Motor neuron (in vitro differentiated cells): ENCODE data around the gene ATP8A2. TPM values are rescaled to one million over a fixed set of nuclear protein-coding genes. Genes with fewer than 3 reads are reported as not detected.

Source experiments
- ATAC-seq, 8 experiments: fragments of 200-7000 bp; cut with Tn5 transposase; replicated peaks in 6 of 8; 2 replicates each; pipeline ENCODE4 v1.8.0; 2021; ENCODE audit warnings: mild to moderate bottlenecking in 8 of 8, moderate library complexity in 8 of 8
- H3K27ac ChIP-seq, 2 donors: fragments of 250-450 bp; sonication (Bioruptor Pico); 2 replicates each; pipeline ENCODE4 v1.9.0; 2021; ENCODE audit warnings: antibody characterized with exemption in 2 of 2, mild to moderate bottlenecking in 2 of 2, moderate library complexity in 1 of 2
- H3K4me1 ChIP-seq, 2 donors: fragments of 250-450 bp; sonication (Bioruptor Pico); replicated peaks in 1 of 2; 2 replicates each; pipeline ENCODE4 v1.6.1; 2021; ENCODE audit warnings: antibody characterized with exemption in 2 of 2, mild to moderate bottlenecking in 2 of 2, moderate library complexity in 1 of 2
- H3K4me3 ChIP-seq, 5 donors: fragments of 250-450 bp; sonication (Bioruptor Pico); 2 replicates each; pipeline ENCODE4 v1.9.0; 2021; ENCODE audit warnings: antibody characterized with exemption in 5 of 5, mild to moderate bottlenecking in 5 of 5, moderate library complexity in 4 of 5
- WGBS, 10 experiments: fragments of 450-650 bp; shearing (Covaris generic); methylation state at CpG; one replicate each; pipeline ENCODE4 v1.0.0; 2022; 5-methylcytosine and 5-hydroxymethylcytosine counted together
- in situ Hi-C, 9 experiments: fragments of 400-800 bp; cut with MboI; loops; one replicate each; pipeline ENCODE4 v1.15.0; 2021; ENCODE audit warnings: low sequenced_read_pairs in 9 of 9, low pct_unique_long_range_greater_than_20kb in 2 of 9; ENCODE audit not compliant: unreplicated experiment in 9 of 9
- total RNA-seq, 8 experiments: library from RNA; unstranded; fragments of 300-600 nt; gene quantifications; 2 replicates each; pipeline versions ENCODE4 v1.2.3 to v1.2.4, GENCODE V29; 2022

ATP8A2 gene
- total RNA-seq, 8 experiments from 2014 or later: 0.10 to 13.8 (median 6.7) TPM

- Histone ChIP-seq H3K4me3 (no peak overlapping the region), H3K27ac (no peak overlapping the region), H3K4me1 (peaks cover 36% of the 10 kb centered on the region in 2 donors)
- WGBS, 10 experiments: 17 to 83% (median 78%) methylated on average over 1 to 18 of the region's 22 CpGs; no CpG with 5 or more reads in 1 of the 10 experiments
- in situ Hi-C loops: no loop called here
- ATAC-seq: no peak
Observed at GRCh38 chr13:26019881-26020870, 648.4 kb downstream of the ATP8A2 start.

- WGBS, 10 experiments: 0 to 100% (median 75%) methylated on average over 1 to 5 of the region's 7 CpGs; no CpG with 5 or more reads in 2 of the 10 experiments
- no peak overlapping the region for H3K4me3 ChIP-seq
- H3K4me1 ChIP-seq: peaks cover 44% of the 10 kb centered on the region in 2 donors
- in situ Hi-C loops: no loop called here
- ATAC-seq: no peak
- no peak overlapping the region for H3K27ac ChIP-seq
Observed at GRCh38 chr13:26020891-26021290, 649.1 kb downstream of the ATP8A2 start.

GRCh38 chr13:26021516-26021915, 649.7 kb downstream of the ATP8A2 start:
- Histone ChIP-seq H3K4me3 (no peak overlapping the region), H3K4me1 (peaks cover 50% of the 10 kb centered on the region in 2 donors), H3K27ac (no peak overlapping the region)
- in situ Hi-C loops: no loop called here
- 58 to 100% (median 78%) methylated on average over 1 to 2 of the region's 2 CpGs; no CpG with 5 or more reads in 5 of the 10 experiments for WGBS, 10 experiments
- no peak for ATAC-seq

GRCh38 chr13:26021956-26022355, 650.2 kb downstream of the ATP8A2 start:
- no peak for ATAC-seq
- 40 to 90% (median 74%) methylated on average over 1 to 3 of the region's 3 CpGs; no CpG with 5 or more reads in 5 of the 10 experiments for WGBS, 10 experiments
- Histone ChIP-seq H3K27ac (no peak overlapping the region), H3K4me1 (peaks cover 51 to 54% of the 10 kb centered on the region in 2 donors), H3K4me3 (no peak overlapping the region)
- in situ Hi-C loops: no loop called here

- peak; percentile 79 to 91 (median 90) for ATAC-seq
- no peak overlapping the region for H3K4me3 ChIP-seq
- H3K4me1 ChIP-seq: peaks cover 51 to 56% of the 10 kb centered on the region in 2 donors
- in situ Hi-C loops: no loop called here
- H3K27ac ChIP-seq: peak overlapping the region; percentile 32 to 62
- 9 to 73% (median 29%) methylated on average over 2 to 7 of the region's 13 CpGs; no CpG with 5 or more reads in 2 of the 10 experiments for WGBS, 10 experiments
Observed at GRCh38 chr13:26022538-26023292, 650.9 kb downstream of the ATP8A2 start.

- no peak overlapping the region for H3K27ac ChIP-seq
- in situ Hi-C loops: no loop called here
- 30 to 93% (median 74%) methylated on average over 2 to 9 of the region's 9 CpGs for WGBS, 10 experiments
- no peak overlapping the region for H3K4me3 ChIP-seq
- no peak for ATAC-seq
- H3K4me1 ChIP-seq: peaks cover 51 to 56% of the 10 kb centered on the region in 2 donors
Observed at GRCh38 chr13:26024558-26024957, 652.8 kb downstream of the ATP8A2 start.

- ATAC-seq: peak in 5 of 8 experiments; percentile 60 to 67 (median 64)
- WGBS, 10 experiments: 13 to 83% (median 40%) methylated on average over 1 to 6 of the region's 12 CpGs; no CpG with 5 or more reads in 3 of the 10 experiments
- peak overlapping the region; percentile 14 to 49 for H3K27ac ChIP-seq
- H3K4me3 ChIP-seq: no peak overlapping the region
- H3K4me1 ChIP-seq: peaks cover 51 to 56% of the 10 kb centered on the region in 2 donors
- in situ Hi-C loops: no loop called here
Observed at GRCh38 chr13:26025196-26025595, 653.4 kb downstream of the ATP8A2 start.

GRCh38 chr13:26025771-26026170, 654.0 kb downstream of the ATP8A2 start:
- no peak overlapping the region for H3K4me3 ChIP-seq
- WGBS, 10 experiments: 80 to 100% (median 94%) methylated on average over 1 to 3 of the region's 4 CpGs; no CpG with 5 or more reads in 5 of the 10 experiments
- peaks cover 51 to 56% of the 10 kb centered on the region in 2 donors for H3K4me1 ChIP-seq
- ATAC-seq: no peak
- in situ Hi-C loops: no loop called here
- peak overlapping the region in 1 of 2 donors; percentile 49 for H3K27ac ChIP-seq

- H3K4me3 ChIP-seq: no peak overlapping the region
- H3K27ac ChIP-seq: peak overlapping the region in 1 of 2 donors; percentile 49
- 17 to 100% (median 92%) methylated on average over 1 to 3 of the region's 4 CpGs; no CpG with 5 or more reads in 6 of the 10 experiments for WGBS, 10 experiments
- no peak for ATAC-seq
- in situ Hi-C loops: no loop called here
- H3K4me1 ChIP-seq: peaks cover 51 to 56% of the 10 kb centered on the region in 2 donors
Observed at GRCh38 chr13:26026211-26026610, 654.4 kb downstream of the ATP8A2 start.

GRCh38 chr13:26029581-26030136, 657.9 kb downstream of the ATP8A2 start:
- ATAC-seq: no peak
- 40 to 93% (median 90%) methylated on average over 1 to 3 of the region's 4 CpGs; no CpG with 5 or more reads in 7 of the 10 experiments for WGBS, 10 experiments
- Histone ChIP-seq H3K4me1 (peaks cover 20 to 34% of the 10 kb centered on the region in 2 donors), H3K4me3 (no peak overlapping the region), H3K27ac (no peak overlapping the region)
- in situ Hi-C loops: no loop called here

GRCh38 chr13:26030331-26030730, 658.6 kb downstream of the ATP8A2 start:
- Histone ChIP-seq H3K27ac (no peak overlapping the region), H3K4me3 (no peak overlapping the region), H3K4me1 (peaks cover 13 to 28% of the 10 kb centered on the region in 2 donors)
- in situ Hi-C loops: no loop called here
- 60 to 100% (median 78%) methylated on average over 1 to 4 of the region's 4 CpGs; no CpG with 5 or more reads in 3 of the 10 experiments for WGBS, 10 experiments
- no peak for ATAC-seq

- 42 to 100% (median 78%) methylated on average over 1 to 3 of the region's 3 CpGs; no CpG with 5 or more reads in 2 of the 10 experiments for WGBS, 10 experiments
- no peak overlapping the region for H3K4me3 ChIP-seq
- no peak overlapping the region for H3K27ac ChIP-seq
- in situ Hi-C loops: no loop called here
- H3K4me1 ChIP-seq: peaks cover 0 to 10% of the 10 kb centered on the region in 2 donors
- ATAC-seq: peak in 1 of 8 experiments; percentile 43
Observed at GRCh38 chr13:26034018-26034417, 662.2 kb downstream of the ATP8A2 start.
